NCI-H69 (cell line): ENCODE results near the gene ADAMTSL3.

Source experiments
- DNase-seq: peaks from one replicate; lab custom pipeline; 2025; lab: John Stamatoyannopoulos, UW

ADAMTSL3 gene

GRCh38 chr15:83980637-83981036 is 326.7 kb downstream of the ADAMTSL3 start:
- DNase-seq = no peak

GRCh38 chr15:83982748-83983147 is 328.8 kb downstream of the ADAMTSL3 start:
- no peak for DNase-seq

GRCh38 chr15:83983634-83984458 is 329.9 kb downstream of the ADAMTSL3 start:
- no peak for DNase-seq

- DNase-seq = no peak
These were observed 330.7 kb downstream of the ADAMTSL3 start for GRCh38 chr15:83984601-83985000.

- no peak for DNase-seq
These were observed 337.2 kb downstream of the ADAMTSL3 start for GRCh38 chr15:83991163-83991562.

- no peak for DNase-seq
These were observed 338.6 kb downstream of the ADAMTSL3 start for GRCh38 chr15:83992324-83993031.

- DNase-seq = no peak
These were observed 339.7 kb downstream of the ADAMTSL3 start for GRCh38 chr15:83993591-83993990.

- no peak for DNase-seq
These were observed 344.6 kb downstream of the ADAMTSL3 start for GRCh38 chr15:83998486-83998885.

GRCh38 chr15:83999396-84000135 is 345.6 kb downstream of the ADAMTSL3 start:
- DNase-seq = no peak

GRCh38 chr15:84001037-84001436 is 347.1 kb downstream of the ADAMTSL3 start:
- no peak for DNase-seq

- DNase-seq = no peak
These were observed 347.7 kb downstream of the ADAMTSL3 start for GRCh38 chr15:84001655-84002054.

- DNase-seq = no peak
These were observed 350.0 kb downstream of the ADAMTSL3 start for GRCh38 chr15:84003791-84004503.

GRCh38 chr15:84006421-84006820 is 352.5 kb downstream of the ADAMTSL3 start:
- no peak for DNase-seq

- DNase-seq = no peak
These were observed 355.7 kb downstream of the ADAMTSL3 start for GRCh38 chr15:84009616-84010015.

GRCh38 chr15:84010246-84010645 is 356.3 kb downstream of the ADAMTSL3 start:
- DNase-seq = no peak

- no peak for DNase-seq
These were observed 362.4 kb downstream of the ADAMTSL3 start for GRCh38 chr15:84016371-84016770.

- DNase-seq = no peak
These were observed 368.6 kb downstream of the ADAMTSL3 start for GRCh38 chr15:84022516-84022915.

- peak; percentile 21 for DNase-seq
These were observed 369.7 kb downstream of the ADAMTSL3 start for GRCh38 chr15:84023636-84024035.

GRCh38 chr15:84033793-84034553 is 380.1 kb downstream of the ADAMTSL3 start:
- no peak for DNase-seq

GRCh38 chr15:84034578-84035398 is 380.9 kb downstream of the ADAMTSL3 start:
- DNase-seq = peak; percentile 0
